Measurements from ENCODE around the gene OR10T2.
"Not testable (repeated sequence)": the region's sequence is repeated elsewhere in the genome, so short reads cannot be mapped to it uniquely, and the experiment has no call there.

OR10T2 gene

DNA sequence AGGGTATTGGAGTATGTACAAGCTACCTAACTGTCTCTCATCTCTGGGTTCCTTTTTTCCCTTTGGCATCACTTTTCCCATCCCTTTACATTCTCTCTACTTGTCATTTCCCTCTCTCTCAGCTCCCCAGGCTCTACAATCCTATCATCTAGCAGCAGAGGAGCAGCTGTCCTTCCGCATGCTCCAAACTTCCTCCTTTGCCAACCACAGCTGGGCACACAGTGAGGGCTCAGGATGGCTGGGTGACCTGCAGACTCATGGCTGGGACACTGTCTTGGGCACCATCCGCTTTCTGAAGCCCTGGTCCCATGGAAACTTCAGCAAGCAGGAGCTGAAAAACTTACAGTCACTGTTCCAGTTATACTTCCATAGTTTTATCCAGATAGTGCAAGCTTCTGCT is 45.0 kb downstream of the OR10T2 start:
- no peak for DNase-seq

DNA sequence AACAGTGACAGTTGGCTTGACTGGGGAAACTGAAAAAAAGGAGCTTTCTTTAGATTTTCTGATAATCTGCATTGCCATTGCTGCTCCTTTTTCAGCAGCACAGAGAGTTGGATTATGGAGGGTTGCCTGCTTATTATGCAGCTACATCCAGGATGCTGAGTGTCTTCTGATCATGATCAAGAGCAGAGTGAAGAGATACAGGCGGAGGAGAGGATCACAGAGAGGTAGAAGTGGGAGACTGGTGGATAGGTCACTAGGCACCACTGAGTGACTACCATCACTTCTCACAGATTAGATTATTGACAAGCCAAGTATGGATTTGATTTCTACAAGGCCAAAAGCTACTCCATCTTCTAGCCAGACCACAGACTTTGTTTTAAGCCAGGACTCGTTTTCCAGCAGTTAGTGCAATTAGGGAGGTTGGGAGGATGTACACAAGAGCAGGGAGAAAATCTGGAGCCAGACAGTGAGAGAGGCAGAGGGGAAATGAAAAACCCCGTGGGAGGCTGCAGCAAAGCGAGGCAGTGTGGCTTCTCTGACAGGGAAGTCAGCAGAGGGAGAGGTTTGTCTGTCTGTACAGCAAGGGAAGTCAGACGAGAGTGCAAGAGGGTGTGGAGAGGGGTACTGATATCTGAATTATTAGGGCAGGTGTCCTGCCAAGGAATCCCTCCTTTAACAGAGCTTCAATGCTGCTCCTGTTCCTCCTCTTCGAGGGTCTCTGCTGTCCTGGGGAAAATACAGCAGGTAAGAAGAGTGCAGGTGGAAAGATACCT is 45.8 kb downstream of the OR10T2 start, which contains the start of gene CD1E:
Gene CD1E, plus strand, starts transcription at position 592 of the 773 bp plus-strand sequence. Its CDS starts 95 bp downstream, at position 687.
- DNase-seq: no peak

DNA sequence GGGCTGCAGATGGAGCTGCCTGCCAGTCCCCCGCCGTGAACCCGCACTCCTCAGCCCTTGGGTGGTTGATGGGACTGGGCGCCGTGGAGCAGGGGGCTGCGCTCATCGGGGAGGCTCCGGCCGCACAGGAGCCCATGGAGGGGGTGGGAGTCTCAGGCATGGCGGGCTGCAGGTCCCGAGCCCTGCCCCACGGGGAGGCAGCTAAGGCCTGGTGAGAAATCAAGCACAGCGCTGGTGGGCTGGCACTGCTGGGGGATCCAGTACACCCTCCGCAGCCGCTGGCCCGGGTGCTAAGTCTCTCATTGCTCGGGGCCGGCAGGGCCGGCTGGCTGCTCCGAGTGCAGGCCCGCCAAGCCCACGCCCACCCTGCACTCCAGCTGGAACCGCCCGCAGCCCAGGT is 50.3 kb downstream of the OR10T2 start:
- DNase-seq: not testable (repeated sequence)

Measured in hematopoietic multipotent progenitor cell treated with erythropoietin and hydrocortisone succinate and interleukin-3 and kit ligand, for 6 days (in vitro differentiated cells).